K562 (cell line): ENCODE data around the gene RPP25. TPM values are rescaled to one million over a fixed set of nuclear protein-coding genes. Genes with fewer than 3 reads are reported as not detected.

Experiments used
- POLR2G ChIP-seq: fragments of 200-400 bp; formaldehyde crosslinking; IDR thresholded peaks from 2 replicates; pipeline ENCODE4 v1.6.1; 2017; ENCODE audit warnings: low read depth, mild to moderate bottlenecking, antibody characterized with exemption, low read length, moderate library complexity
- ZNF318 ChIP-seq, 2 experiments: fragments of 450-650 bp; IDR thresholded peaks; 2 replicates each; pipeline ENCODE4 v1.6.1; 2016; ENCODE audit warnings: mild to moderate bottlenecking in 2 of 2, borderline replicate concordance in 1 of 2, low read depth in 1 of 2, moderate library complexity in 1 of 2
- polyA plus RNA-seq, 8 experiments: library from polyadenylated mRNA; depleted of rRNA in 4 of 8; stranded (reverse) in 5 of 8; unstranded in 3 of 8; fragments of >200 nt; fragmentation: Nextera tagmentation in 2 of 8; fragmentation: Illumina TruSeq in 1 of 8; extraction: Ambion mirVana in 2 of 8; extraction: Trizol in 1 of 8; gene quantifications; 2 replicates each; pipeline versions ENCODE4 v1.2.1 to v1.2.3, GENCODE V29; 2011 to 2014; ENCODE audit warnings: inconsistent platforms in 1 of 8, missing spikeins in 1 of 8
- total RNA-seq, 7 experiments: library from RNA; depleted of rRNA in 6 of 7; stranded (reverse); fragments of >200 nt in 6 of 7; fragmentation: Illumina TruSeq in 2 of 7; extraction: Trizol in 2 of 7; gene quantifications; 2 replicates each; pipeline versions ENCODE4 v1.2.1 to v1.2.3, GENCODE V29; 2011 to 2021; ENCODE audit warnings: low replicate concordance in 1 of 7

RPP25 gene
- total and polyA plus RNA-seq, 9 of the 15 experiments (the other 6 are each of a cell fraction or from before 2014, with no cell fraction given), result 1.1 to 12.3 (median 5.6) TPM

DNA sequence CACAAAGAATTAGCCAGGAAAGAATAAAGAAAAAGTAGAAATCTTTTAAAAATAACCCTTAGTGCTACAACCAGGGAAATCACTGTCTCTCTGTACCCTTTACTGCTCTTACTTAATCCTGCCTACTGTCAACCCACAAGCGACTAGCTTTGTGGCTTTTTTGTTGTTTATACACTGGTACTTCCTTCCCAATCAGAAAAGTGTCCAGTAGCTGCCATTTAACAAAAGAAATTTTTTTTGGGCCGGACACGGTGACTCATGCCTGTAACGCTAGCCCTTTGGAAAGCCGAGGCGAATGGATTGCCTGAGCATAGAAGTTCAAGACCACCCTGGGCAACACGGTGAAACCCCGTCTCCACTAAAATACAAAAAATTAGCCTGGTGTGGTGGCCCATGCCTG lies 36.1 kb downstream of the RPP25 start (continued):
- TF ChIP-seq ZNF318 (IDR thresholded peaks at IDR 0.05; ENCODE audit: borderline replicate concordance in 1 of 2, low read depth in 1 of 2), result no peak
- no peak for TF ChIP-seq POLR2G
